HepG2 (cell line): ENCODE results near the gene LRRC17. TPM values are rescaled to one million over a fixed set of nuclear protein-coding genes. Genes with fewer than 3 reads are reported as not detected.
A peak's percentile ranks its signal among the peaks of the same experiment; 100 is the strongest.

Source experiments
- CREB1 ChIP-seq, 2 experiments: fragments of 450-650 bp in 1 of 2; IDR thresholded peaks; 2 replicates each; pipeline ENCODE4 v1.6.1; 2016 to 2017; ENCODE audit warnings: control low read depth in 1 of 2, mild to moderate bottlenecking in 1 of 2, missing compliant biosample characterization in 1 of 2, missing genetic modification characterization in 1 of 2
- HNF4G ChIP-seq, 2 experiments: sonication (generic) in 1 of 2; formaldehyde crosslinking in 1 of 2; IDR thresholded peaks; 2 replicates each; pipeline versions ENCODE4 v1.4.0 to v1.6.1; 2011 to 2020; ENCODE audit warnings: borderline replicate concordance in 2 of 2, low read depth in 2 of 2, mild to moderate bottlenecking in 2 of 2, low read length in 1 of 2, missing genetic modification reagents in 1 of 2, moderate library complexity in 1 of 2
- KLF12 ChIP-seq: sonication (generic); formaldehyde crosslinking; IDR thresholded peaks from 2 replicates; pipeline ENCODE4 v1.4.0; 2020; ENCODE audit warnings: missing genetic modification reagents, borderline replicate concordance
- LCORL ChIP-seq, 2 experiments: fragments of 450-650 bp in 1 of 2; sonication (generic) in 1 of 2; formaldehyde crosslinking in 1 of 2; IDR thresholded peaks; 2 replicates each; pipeline versions ENCODE4 v1.5.0 to v1.6.1; 2017 to 2020; ENCODE audit warnings: antibody characterized with exemption in 1 of 2, missing genetic modification reagents in 1 of 2
- NFIC ChIP-seq: IDR thresholded peaks from 2 replicates; pipeline ENCODE4 v1.6.1; 2012; ENCODE audit warnings: mild to moderate bottlenecking, low read length, inconsistent platforms
- RFX5 ChIP-seq: IDR thresholded peaks from 2 replicates; pipeline ENCODE4 v1.6.1; 2011; ENCODE audit warnings: low read depth, low read length, improper control_type of control experiment
- SIN3A ChIP-seq: IDR thresholded peaks from 2 replicates; pipeline ENCODE4 v1.6.1; 2011; ENCODE audit warnings: low read depth, mild to moderate bottlenecking, control low read depth, low read length, borderline replicate concordance
- SIX1 ChIP-seq: sonication (generic); formaldehyde crosslinking; IDR thresholded peaks from 2 replicates; pipeline ENCODE4 v1.4.0; 2020; ENCODE audit warnings: missing genetic modification reagents, borderline replicate concordance
- SP4 ChIP-seq: sonication (generic); formaldehyde crosslinking; IDR thresholded peaks from 2 replicates; pipeline ENCODE4 v1.8.1; 2023; ENCODE audit warnings: mild to moderate bottlenecking, missing genetic modification reagents
- TEAD2 ChIP-seq: sonication (generic); formaldehyde crosslinking; IDR thresholded peaks from 2 replicates; pipeline ENCODE4 v1.9.0; 2021; ENCODE audit warnings: missing genetic modification reagents
- ZBTB8A ChIP-seq: sonication (generic); formaldehyde crosslinking; IDR thresholded peaks from 2 replicates; pipeline ENCODE4 v1.4.0; 2020; ENCODE audit warnings: mild to moderate bottlenecking, low read depth, missing genetic modification reagents, borderline replicate concordance
- ZNF619 ChIP-seq: sonication (generic); formaldehyde crosslinking; IDR thresholded peaks from 2 replicates; pipeline ENCODE4 v1.4.0; 2020; ENCODE audit warnings: mild to moderate bottlenecking, missing genetic modification reagents
- ZNF780A ChIP-seq: sonication (generic); formaldehyde crosslinking; IDR thresholded peaks from 2 replicates; pipeline ENCODE4 v1.8.0; 2022; ENCODE audit warnings: mild to moderate bottlenecking, missing genetic modification reagents, moderate library complexity
- ZNF83 ChIP-seq: sonication (generic); formaldehyde crosslinking; IDR thresholded peaks from 2 replicates; pipeline ENCODE4 v1.4.0; 2020; ENCODE audit warnings: missing genetic modification reagents, mild to moderate bottlenecking, borderline replicate concordance
- polyA plus RNA-seq, 8 experiments: library from polyadenylated mRNA; depleted of rRNA in 3 of 8; stranded (reverse) in 7 of 8; unstranded in 1 of 8; fragments of >200 nt; fragmentation: Illumina TruSeq in 4 of 8; extraction: Trizol in 4 of 8; gene quantifications; 2 replicates each; pipeline versions ENCODE4 v1.2.1 to v1.2.3, GENCODE V29; 2011 to 2016; ENCODE audit warnings: low read depth in 4 of 8, missing spikeins in 1 of 8, mixed read lengths in 1 of 8; ENCODE audit not compliant: insufficient read depth in 1 of 8
- total RNA-seq, 5 experiments: library from RNA; depleted of rRNA; stranded (reverse); fragments of >200 nt; fragmentation: Illumina TruSeq; extraction: Trizol; gene quantifications; 2 replicates each; pipeline ENCODE4 v1.2.3, GENCODE V29; 2016; ENCODE audit warnings: low read depth in 1 of 5
- TF ChIP-seq, protein P1 (sequence below): sonication (generic); formaldehyde crosslinking; IDR thresholded peaks from 2 replicates; pipeline ENCODE4 v1.4.0; 2020; ENCODE audit warnings: mild to moderate bottlenecking, missing genetic modification reagents
- TF ChIP-seq, protein P2 (sequence below): sonication (generic); formaldehyde crosslinking; IDR thresholded peaks from 2 replicates; pipeline ENCODE4 v1.4.0; 2020; ENCODE audit warnings: missing genetic modification reagents, borderline replicate concordance
- TF ChIP-seq, protein P3 (sequence below): sonication (generic); formaldehyde crosslinking; IDR thresholded peaks from 2 replicates; pipeline ENCODE4 v1.4.0; 2020; ENCODE audit warnings: mild to moderate bottlenecking, missing genetic modification reagents
- TF ChIP-seq, protein P4 (sequence below): sonication (generic); formaldehyde crosslinking; IDR thresholded peaks from 2 replicates; pipeline ENCODE4 v1.4.0; 2020; ENCODE audit warnings: missing genetic modification reagents, low read depth, mild to moderate bottlenecking, borderline replicate concordance

LRRC17 gene
- total and polyA plus RNA-seq, 2 of the 13 experiments (the other 11 are each of a cell fraction or from before 2014, with no cell fraction given) = 0.20 to 0.66 TPM

DNA sequence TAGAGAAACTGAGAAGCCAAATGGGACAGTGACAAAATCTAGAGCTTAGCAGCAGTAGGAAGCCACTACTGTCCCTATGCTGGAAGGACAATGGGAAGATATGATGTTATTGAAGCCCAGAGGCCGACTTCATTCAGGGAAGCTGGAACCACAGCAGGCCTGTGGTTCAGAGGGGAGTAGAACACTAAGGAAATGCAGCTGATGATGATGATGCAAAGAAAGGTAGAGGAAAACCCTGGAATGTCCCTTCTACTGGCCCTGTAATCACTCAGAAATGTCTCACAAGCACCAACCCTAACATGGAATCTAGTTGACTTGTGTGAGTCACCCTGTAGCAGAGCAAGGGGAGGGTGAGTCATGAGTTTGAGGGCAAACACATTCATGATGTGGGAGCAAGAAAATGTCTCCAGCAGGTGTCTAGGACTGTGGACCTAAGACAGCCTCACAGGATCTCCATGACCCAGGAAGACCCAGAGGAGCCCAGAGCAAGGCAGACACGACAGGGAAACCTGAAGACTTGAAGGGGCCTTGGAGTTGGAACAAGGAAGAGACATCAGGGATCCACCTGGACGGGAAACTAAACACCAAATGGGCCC is 37.0 kb upstream of the LRRC17 start (continued):
- TF ChIP-seq, protein P1, sequence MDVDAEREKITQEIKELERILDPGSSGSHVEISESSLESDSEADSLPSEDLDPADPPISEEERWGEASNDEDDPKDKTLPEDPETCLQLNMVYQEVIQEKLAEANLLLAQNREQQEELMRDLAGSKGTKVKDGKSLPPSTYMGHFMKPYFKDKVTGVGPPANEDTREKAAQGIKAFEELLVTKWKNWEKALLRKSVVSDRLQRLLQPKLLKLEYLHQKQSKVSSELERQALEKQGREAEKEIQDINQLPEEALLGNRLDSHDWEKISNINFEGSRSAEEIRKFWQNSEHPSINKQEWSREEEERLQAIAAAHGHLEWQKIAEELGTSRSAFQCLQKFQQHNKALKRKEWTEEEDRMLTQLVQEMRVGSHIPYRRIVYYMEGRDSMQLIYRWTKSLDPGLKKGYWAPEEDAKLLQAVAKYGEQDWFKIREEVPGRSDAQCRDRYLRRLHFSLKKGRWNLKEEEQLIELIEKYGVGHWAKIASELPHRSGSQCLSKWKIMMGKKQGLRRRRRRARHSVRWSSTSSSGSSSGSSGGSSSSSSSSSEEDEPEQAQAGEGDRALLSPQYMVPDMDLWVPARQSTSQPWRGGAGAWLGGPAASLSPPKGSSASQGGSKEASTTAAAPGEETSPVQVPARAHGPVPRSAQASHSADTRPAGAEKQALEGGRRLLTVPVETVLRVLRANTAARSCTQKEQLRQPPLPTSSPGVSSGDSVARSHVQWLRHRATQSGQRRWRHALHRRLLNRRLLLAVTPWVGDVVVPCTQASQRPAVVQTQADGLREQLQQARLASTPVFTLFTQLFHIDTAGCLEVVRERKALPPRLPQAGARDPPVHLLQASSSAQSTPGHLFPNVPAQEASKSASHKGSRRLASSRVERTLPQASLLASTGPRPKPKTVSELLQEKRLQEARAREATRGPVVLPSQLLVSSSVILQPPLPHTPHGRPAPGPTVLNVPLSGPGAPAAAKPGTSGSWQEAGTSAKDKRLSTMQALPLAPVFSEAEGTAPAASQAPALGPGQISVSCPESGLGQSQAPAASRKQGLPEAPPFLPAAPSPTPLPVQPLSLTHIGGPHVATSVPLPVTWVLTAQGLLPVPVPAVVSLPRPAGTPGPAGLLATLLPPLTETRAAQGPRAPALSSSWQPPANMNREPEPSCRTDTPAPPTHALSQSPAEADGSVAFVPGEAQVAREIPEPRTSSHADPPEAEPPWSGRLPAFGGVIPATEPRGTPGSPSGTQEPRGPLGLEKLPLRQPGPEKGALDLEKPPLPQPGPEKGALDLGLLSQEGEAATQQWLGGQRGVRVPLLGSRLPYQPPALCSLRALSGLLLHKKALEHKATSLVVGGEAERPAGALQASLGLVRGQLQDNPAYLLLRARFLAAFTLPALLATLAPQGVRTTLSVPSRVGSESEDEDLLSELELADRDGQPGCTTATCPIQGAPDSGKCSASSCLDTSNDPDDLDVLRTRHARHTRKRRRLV = no peak
- TF ChIP-seq, protein P2, sequence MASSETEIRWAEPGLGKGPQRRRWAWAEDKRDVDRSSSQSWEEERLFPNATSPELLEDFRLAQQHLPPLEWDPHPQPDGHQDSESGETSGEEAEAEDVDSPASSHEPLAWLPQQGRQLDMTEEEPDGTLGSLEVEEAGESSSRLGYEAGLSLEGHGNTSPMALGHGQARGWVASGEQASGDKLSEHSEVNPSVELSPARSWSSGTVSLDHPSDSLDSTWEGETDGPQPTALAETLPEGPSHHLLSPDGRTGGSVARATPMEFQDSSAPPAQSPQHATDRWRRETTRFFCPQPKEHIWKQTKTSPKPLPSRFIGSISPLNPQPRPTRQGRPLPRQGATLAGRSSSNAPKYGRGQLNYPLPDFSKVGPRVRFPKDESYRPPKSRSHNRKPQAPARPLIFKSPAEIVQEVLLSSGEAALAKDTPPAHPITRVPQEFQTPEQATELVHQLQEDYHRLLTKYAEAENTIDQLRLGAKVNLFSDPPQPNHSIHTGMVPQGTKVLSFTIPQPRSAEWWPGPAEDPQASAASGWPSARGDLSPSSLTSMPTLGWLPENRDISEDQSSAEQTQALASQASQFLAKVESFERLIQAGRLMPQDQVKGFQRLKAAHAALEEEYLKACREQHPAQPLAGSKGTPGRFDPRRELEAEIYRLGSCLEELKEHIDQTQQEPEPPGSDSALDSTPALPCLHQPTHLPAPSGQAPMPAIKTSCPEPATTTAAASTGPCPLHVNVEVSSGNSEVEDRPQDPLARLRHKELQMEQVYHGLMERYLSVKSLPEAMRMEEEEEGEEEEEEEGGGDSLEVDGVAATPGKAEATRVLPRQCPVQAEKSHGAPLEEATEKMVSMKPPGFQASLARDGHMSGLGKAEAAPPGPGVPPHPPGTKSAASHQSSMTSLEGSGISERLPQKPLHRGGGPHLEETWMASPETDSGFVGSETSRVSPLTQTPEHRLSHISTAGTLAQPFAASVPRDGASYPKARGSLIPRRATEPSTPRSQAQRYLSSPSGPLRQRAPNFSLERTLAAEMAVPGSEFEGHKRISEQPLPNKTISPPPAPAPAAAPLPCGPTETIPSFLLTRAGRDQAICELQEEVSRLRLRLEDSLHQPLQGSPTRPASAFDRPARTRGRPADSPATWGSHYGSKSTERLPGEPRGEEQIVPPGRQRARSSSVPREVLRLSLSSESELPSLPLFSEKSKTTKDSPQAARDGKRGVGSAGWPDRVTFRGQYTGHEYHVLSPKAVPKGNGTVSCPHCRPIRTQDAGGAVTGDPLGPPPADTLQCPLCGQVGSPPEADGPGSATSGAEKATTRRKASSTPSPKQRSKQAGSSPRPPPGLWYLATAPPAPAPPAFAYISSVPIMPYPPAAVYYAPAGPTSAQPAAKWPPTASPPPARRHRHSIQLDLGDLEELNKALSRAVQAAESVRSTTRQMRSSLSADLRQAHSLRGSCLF (CRISPR knock-in tag) = no peak
- no peak for TF ChIP-seq KLF12 (CRISPR knock-in tag)
- TF ChIP-seq CREB1 (IDR thresholded peaks at IDR 0.05) = peak; percentile 67
- no peak for TF ChIP-seq CREB1 (CRISPR knock-in tag; IDR thresholded peaks at IDR 0.05)
- no peak for TF ChIP-seq ZBTB8A (CRISPR knock-in tag)
- no peak for TF ChIP-seq ZNF619 (CRISPR knock-in tag)
- no peak for TF ChIP-seq SIX1
- TF ChIP-seq ZNF780A (CRISPR knock-in tag) = no peak
- TF ChIP-seq, protein P3, sequence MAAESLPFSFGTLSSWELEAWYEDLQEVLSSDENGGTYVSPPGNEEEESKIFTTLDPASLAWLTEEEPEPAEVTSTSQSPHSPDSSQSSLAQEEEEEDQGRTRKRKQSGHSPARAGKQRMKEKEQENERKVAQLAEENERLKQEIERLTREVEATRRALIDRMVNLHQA (CRISPR knock-in tag) = no peak
- no peak for TF ChIP-seq SP4 (CRISPR knock-in tag)
- TF ChIP-seq NFIC = peak; percentile 20; the same call in 1 of the 2 replicates
- TF ChIP-seq, protein P4, sequence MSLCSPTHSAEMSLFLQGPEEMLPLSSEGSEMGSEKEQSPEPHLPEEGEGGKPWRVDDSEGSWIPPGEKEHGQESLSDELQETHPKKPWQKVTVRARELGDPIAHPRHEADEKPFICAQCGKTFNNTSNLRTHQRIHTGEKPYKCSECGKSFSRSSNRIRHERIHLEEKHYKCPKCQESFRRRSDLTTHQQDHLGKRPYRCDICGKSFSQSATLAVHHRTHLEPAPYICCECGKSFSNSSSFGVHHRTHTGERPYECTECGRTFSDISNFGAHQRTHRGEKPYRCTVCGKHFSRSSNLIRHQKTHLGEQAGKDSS (CRISPR knock-in tag) = no peak
- no peak for TF ChIP-seq SIN3A
- no peak for TF ChIP-seq TEAD2 (CRISPR knock-in tag)
- TF ChIP-seq RFX5 = no peak
- no peak for TF ChIP-seq HNF4G (IDR thresholded peaks at IDR 0.05; ENCODE audit: borderline replicate concordance, low read depth, low read length)
- no peak for TF ChIP-seq HNF4G (CRISPR knock-in tag; IDR thresholded peaks at IDR 0.05; ENCODE audit: borderline replicate concordance, low read depth)
- no peak for TF ChIP-seq ZNF83 (CRISPR knock-in tag)
- TF ChIP-seq LCORL (IDR thresholded peaks at IDR 0.05) = no peak
- TF ChIP-seq LCORL (CRISPR knock-in tag; IDR thresholded peaks at IDR 0.05) = peak; percentile 54; the same call in 1 of the 2 replicates
